Neural cell (in vitro differentiated cells): ENCODE measurements around the gene ITGB3BP. TPM values are rescaled to one million over a fixed set of nuclear protein-coding genes. Genes with fewer than 3 reads are reported as not detected.

Experiments
- H2AFZ ChIP-seq: fragments of 200-600, 300-800 bp; sonication (generic), shearing (Covaris generic); 2 replicates; pipeline ENCODE4 v1.6.0; 2014; ENCODE audit warnings: low read depth, mild to moderate bottlenecking, antibody characterized with exemption, low read length, moderate library complexity
- H3F3A ChIP-seq: fragments of 200-600 bp; shearing (Covaris generic); 2 replicates; pipeline ENCODE4 v1.6.1; 2016; ENCODE audit warnings: mild to moderate bottlenecking, moderate library complexity, mixed read lengths, antibody characterized with exemption, low read length; ENCODE audit not compliant: insufficient read depth, poor library complexity, severe bottlenecking
- H3K27ac ChIP-seq: fragments of 200-600, 300-800 bp; sonication (generic), shearing (Covaris generic); 2 replicates; pipeline ENCODE4 v1.5.1; 2014; ENCODE audit warnings: mild to moderate bottlenecking, low read length, moderate library complexity
- H3K27me3 ChIP-seq: fragments of 300-800, 200-600 bp; sonication (generic), shearing (Covaris generic); 2 replicates; pipeline ENCODE4 v1.6.0; 2014; ENCODE audit warnings: mild to moderate bottlenecking, low read depth, low read length, moderate library complexity; ENCODE audit not compliant: insufficient read depth
- H3K36me3 ChIP-seq: fragments of 300-800, 200-600 bp; sonication (generic), shearing (Covaris generic); 2 replicates; pipeline ENCODE4 v1.5.1; 2014; ENCODE audit warnings: mild to moderate bottlenecking, antibody characterized with exemption, low read length, moderate library complexity; ENCODE audit not compliant: insufficient read depth
- H3K4me2 ChIP-seq: fragments of 300-800, 200-600 bp; sonication (generic), shearing (Covaris generic); 2 replicates; pipeline ENCODE4 v1.6.0; 2014; ENCODE audit warnings: mild to moderate bottlenecking, low read length
- H3K4me3 ChIP-seq: fragments of 300-800, 200-600 bp; sonication (generic), shearing (Covaris generic); 2 replicates; pipeline ENCODE4 v1.5.1; 2014; ENCODE audit warnings: mild to moderate bottlenecking, low read length, moderate library complexity
- H3K79me2 ChIP-seq: fragments of 200-600 bp; shearing (Covaris generic); replicated peaks from 2 replicates; pipeline ENCODE4 v1.6.0; 2014; ENCODE audit warnings: mild to moderate bottlenecking, low read length, moderate library complexity; ENCODE audit not compliant: insufficient read depth
- H3K9ac ChIP-seq: fragments of 300-800, 200-600 bp; sonication (generic), shearing (Covaris generic); 2 replicates; pipeline ENCODE4 v1.6.1; 2016; ENCODE audit warnings: mild to moderate bottlenecking, low read length, mixed read lengths
- H3K9me2 ChIP-seq: fragments of 200-600 bp; shearing (Covaris generic); 2 replicates; pipeline ENCODE4 v1.6.1; 2016; ENCODE audit warnings: mild to moderate bottlenecking, low read length, mixed read lengths; ENCODE audit not compliant: insufficient read depth
- H3K9me3 ChIP-seq: fragments of 200-600, 300-800 bp; sonication (generic), shearing (Covaris generic); 2 replicates; pipeline ENCODE4 v1.6.1; 2016; ENCODE audit warnings: mild to moderate bottlenecking, mixed run types, low read length, moderate library complexity, mixed read lengths
- H4K20me1 ChIP-seq: fragments of 200-600 bp; shearing (Covaris generic); 2 replicates; pipeline ENCODE4 v1.6.1; 2016; ENCODE audit warnings: mild to moderate bottlenecking, mixed run types; ENCODE audit not compliant: insufficient read depth
- EP300 ChIP-seq: fragments of 450-650 bp; conservative IDR thresholded peaks from 2 replicates; pipeline ENCODE4 v1.6.1; 2014; ENCODE audit warnings: antibody characterized with exemption, mild to moderate bottlenecking, moderate library complexity; ENCODE audit not compliant: poor library complexity, severe bottlenecking
- EZH2 ChIP-seq: fragments of 200-600, 300-800 bp; shearing (Covaris generic), sonication (generic); IDR thresholded peaks from 2 replicates; pipeline ENCODE4 v1.6.1; 2014; ENCODE audit warnings: antibody characterized with exemption, low read length, borderline replicate concordance, mild to moderate bottlenecking; ENCODE audit not compliant: insufficient read depth, poor library complexity, severe bottlenecking
- MXI1 ChIP-seq: fragments of 450-650 bp; conservative IDR thresholded peaks from 2 replicates; pipeline ENCODE4 v1.6.1; 2014; ENCODE audit warnings: antibody characterized with exemption, mild to moderate bottlenecking; ENCODE audit not compliant: poor library complexity, severe bottlenecking
- POLR2AphosphoS5 ChIP-seq: IDR thresholded peaks from 2 replicates; pipeline ENCODE4 v1.6.1; 2012
- RAD21 ChIP-seq: fragments of 450-650 bp; conservative IDR thresholded peaks from 2 replicates; pipeline ENCODE4 v1.6.1; 2014; ENCODE audit warnings: antibody characterized with exemption, mild to moderate bottlenecking, moderate library complexity
- SMC3 ChIP-seq: fragments of 450-650 bp; conservative IDR thresholded peaks from 2 replicates; pipeline ENCODE4 v1.6.1; 2014; ENCODE audit warnings: antibody characterized with exemption, mild to moderate bottlenecking, moderate library complexity; ENCODE audit not compliant: poor library complexity
- TAF1 ChIP-seq: IDR thresholded peaks from 2 replicates; pipeline ENCODE4 v1.6.1; 2012; ENCODE audit warnings: low read depth
- polyA plus RNA-seq: library from polyadenylated mRNA; depleted of rRNA; stranded (reverse); fragments of >200 nt; gene quantifications from 2 replicates; pipeline ENCODE4 v1.2.3, GENCODE V29; 2014
- TF ChIP-seq, protein P1 (sequence below): fragments of 450-650 bp; IDR thresholded peaks from 2 replicates; pipeline ENCODE4 v1.5.1; 2014; ENCODE audit warnings: antibody characterized with exemption, mild to moderate bottlenecking, moderate library complexity; ENCODE audit not compliant: poor library complexity, severe bottlenecking
- TF ChIP-seq, protein P2 (sequence below): IDR thresholded peaks from 2 replicates; pipeline ENCODE4 v1.6.1; 2012; ENCODE audit warnings: borderline replicate concordance

ITGB3BP gene
- polyA plus RNA-seq, 1 donor from 2014 or later, result 29.0 TPM

DNA sequence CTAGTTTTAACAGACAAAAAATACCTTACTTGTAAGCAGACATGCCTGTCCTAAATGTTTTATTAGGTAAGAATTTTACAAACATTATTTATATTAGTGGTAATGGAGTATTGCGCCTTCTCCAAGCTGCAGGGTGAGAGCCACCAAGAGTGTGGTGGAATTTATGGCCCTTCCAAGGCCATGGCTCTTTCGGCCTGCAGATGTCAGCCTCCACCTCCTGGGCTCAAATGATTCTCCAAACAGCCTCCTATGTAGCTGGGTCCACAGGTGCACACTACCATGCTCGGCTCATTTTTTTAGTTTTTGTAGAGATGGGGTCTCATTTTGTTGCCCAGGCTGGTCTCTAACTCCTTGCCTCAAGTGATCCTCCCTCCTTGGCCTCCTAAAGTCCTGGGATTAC is 56.3 kb downstream of the ITGB3BP start:
- Histone ChIP-seq H3K9me2 (no peaks in the 10 kb centered on the region), H3K27me3 (no peaks in the 10 kb centered on the region), H3F3A (no peaks in the 10 kb centered on the region), H3K9ac (no peak overlapping the region), H3K9me3 (peaks cover 8% of the 10 kb centered on the region), H3K4me2 (no peak overlapping the region), H3K36me3 (no peaks in the 10 kb centered on the region), H2AFZ (no peak overlapping the region), H3K79me2 (no peaks in the 10 kb centered on the region), H3K4me3 (no peak overlapping the region), H3K27ac (no peak overlapping the region), H4K20me1 (no peaks in the 10 kb centered on the region)
- TF ChIP-seq SMC3 (no peak), TAF1 (no peak), POLR2AphosphoS5 (no peak), EP300 (no peak), MXI1 (no peak), RAD21 (no peak), EZH2 (no peak)
- TF ChIP-seq, protein P1, sequence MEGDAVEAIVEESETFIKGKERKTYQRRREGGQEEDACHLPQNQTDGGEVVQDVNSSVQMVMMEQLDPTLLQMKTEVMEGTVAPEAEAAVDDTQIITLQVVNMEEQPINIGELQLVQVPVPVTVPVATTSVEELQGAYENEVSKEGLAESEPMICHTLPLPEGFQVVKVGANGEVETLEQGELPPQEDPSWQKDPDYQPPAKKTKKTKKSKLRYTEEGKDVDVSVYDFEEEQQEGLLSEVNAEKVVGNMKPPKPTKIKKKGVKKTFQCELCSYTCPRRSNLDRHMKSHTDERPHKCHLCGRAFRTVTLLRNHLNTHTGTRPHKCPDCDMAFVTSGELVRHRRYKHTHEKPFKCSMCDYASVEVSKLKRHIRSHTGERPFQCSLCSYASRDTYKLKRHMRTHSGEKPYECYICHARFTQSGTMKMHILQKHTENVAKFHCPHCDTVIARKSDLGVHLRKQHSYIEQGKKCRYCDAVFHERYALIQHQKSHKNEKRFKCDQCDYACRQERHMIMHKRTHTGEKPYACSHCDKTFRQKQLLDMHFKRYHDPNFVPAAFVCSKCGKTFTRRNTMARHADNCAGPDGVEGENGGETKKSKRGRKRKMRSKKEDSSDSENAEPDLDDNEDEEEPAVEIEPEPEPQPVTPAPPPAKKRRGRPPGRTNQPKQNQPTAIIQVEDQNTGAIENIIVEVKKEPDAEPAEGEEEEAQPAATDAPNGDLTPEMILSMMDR, result no peak
- TF ChIP-seq, protein P2, sequence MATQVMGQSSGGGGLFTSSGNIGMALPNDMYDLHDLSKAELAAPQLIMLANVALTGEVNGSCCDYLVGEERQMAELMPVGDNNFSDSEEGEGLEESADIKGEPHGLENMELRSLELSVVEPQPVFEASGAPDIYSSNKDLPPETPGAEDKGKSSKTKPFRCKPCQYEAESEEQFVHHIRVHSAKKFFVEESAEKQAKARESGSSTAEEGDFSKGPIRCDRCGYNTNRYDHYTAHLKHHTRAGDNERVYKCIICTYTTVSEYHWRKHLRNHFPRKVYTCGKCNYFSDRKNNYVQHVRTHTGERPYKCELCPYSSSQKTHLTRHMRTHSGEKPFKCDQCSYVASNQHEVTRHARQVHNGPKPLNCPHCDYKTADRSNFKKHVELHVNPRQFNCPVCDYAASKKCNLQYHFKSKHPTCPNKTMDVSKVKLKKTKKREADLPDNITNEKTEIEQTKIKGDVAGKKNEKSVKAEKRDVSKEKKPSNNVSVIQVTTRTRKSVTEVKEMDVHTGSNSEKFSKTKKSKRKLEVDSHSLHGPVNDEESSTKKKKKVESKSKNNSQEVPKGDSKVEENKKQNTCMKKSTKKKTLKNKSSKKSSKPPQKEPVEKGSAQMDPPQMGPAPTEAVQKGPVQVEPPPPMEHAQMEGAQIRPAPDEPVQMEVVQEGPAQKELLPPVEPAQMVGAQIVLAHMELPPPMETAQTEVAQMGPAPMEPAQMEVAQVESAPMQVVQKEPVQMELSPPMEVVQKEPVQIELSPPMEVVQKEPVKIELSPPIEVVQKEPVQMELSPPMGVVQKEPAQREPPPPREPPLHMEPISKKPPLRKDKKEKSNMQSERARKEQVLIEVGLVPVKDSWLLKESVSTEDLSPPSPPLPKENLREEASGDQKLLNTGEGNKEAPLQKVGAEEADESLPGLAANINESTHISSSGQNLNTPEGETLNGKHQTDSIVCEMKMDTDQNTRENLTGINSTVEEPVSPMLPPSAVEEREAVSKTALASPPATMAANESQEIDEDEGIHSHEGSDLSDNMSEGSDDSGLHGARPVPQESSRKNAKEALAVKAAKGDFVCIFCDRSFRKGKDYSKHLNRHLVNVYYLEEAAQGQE, result no peak

DNA sequence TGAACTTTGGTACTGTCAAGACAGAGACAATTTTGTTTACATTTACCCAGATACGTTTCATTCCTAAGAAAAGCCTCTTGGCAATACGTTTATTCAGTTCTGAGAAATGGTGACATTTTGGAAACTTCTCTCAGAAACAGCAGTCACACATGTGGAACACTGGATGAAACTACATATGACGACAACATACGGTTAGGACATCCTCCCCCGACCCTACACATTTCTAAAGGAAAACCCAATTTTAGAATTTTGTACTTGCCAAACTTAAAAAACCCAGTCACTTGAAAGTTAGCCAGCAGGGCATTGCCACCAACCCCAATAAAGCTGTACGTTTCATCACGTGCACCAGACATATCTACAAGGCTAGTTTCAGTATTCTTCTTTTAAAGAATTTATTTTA is 56.8 kb downstream of the ITGB3BP start:
- Histone ChIP-seq H3K9me3 (peaks cover 12% of the 10 kb centered on the region), H3K27ac (no peak overlapping the region), H2AFZ (no peak overlapping the region)

More for the DNA sequence above, 56.8 kb downstream of the ITGB3BP start:
- Histone ChIP-seq H3K9ac (no peak overlapping the region), H3K27me3 (no peaks in the 10 kb centered on the region), H3K79me2 (no peaks in the 10 kb centered on the region), H3F3A (no peaks in the 10 kb centered on the region), H3K4me2 (no peak overlapping the region), H3K4me3 (no peak overlapping the region), H4K20me1 (no peaks in the 10 kb centered on the region), H3K9me2 (no peaks in the 10 kb centered on the region), H3K36me3 (no peaks in the 10 kb centered on the region)
- TF ChIP-seq RAD21 (no peak), TAF1 (no peak), SMC3 (no peak), EP300 (no peak), MXI1 (no peak)
- TF ChIP-seq, protein P2, result no peak
